HCT116 (cell line): ENCODE measurements around the gene ATP2B3. TPM values are rescaled to one million over a fixed set of nuclear protein-coding genes. Genes with fewer than 3 reads are reported as not detected.

Experiments
- ATAC-seq: fragments of 200-7000 bp; cut with Tn5 transposase; 2 replicates; pipeline ENCODE4 v1.9.1; 2020; ENCODE audit warnings: mild to moderate bottlenecking, moderate library complexity
- BruUV-seq: library from RNA; stranded (reverse); fragments of 400-500 nt; replicated peaks from 2 replicates; lab custom pipeline; 2021; lab: Mats Ljungman, UMichigan
- CTCF ChIA-PET: fragments of 300-600 bp; sonication (Branson Sonifier 250); formaldehyde crosslinking; loops from one replicate; lab custom pipeline; 2021; ENCODE audit warnings: antibody characterized with exemption; lab: Charles Lee
- POLR2A ChIA-PET: fragments of 300-600, 350-600 bp; sonication (Branson Sonifier 250); formaldehyde crosslinking; loops from one replicate; lab custom pipeline; 2021; ENCODE audit warnings: antibody characterized with exemption; lab: Charles Lee
- RAD21 ChIA-PET, 2 experiments: fragments of 300-600 bp; sonication (Branson Sonifier 250); formaldehyde crosslinking; loops; one replicate each; lab custom pipeline; 2023; ENCODE audit warnings: low total read pairs in 2 of 2; ENCODE audit not compliant: uncharacterized antibody in 2 of 2, unreplicated experiment in 2 of 2, low non-redundant PET in 1 of 2; lab: Charles Lee
- DNase-seq: peaks from one replicate; pipeline ENCODE4 v3.0.0-alpha.2; 2010; ENCODE audit warnings: low read depth, low spot score
- H2AFZ ChIP-seq: fragments of 200-600 bp; shearing (Covaris generic), sonication (generic); 2 replicates; pipeline ENCODE4 v1.6.1; 2017; ENCODE audit warnings: low read depth, mixed run types, mixed read lengths, antibody characterized with exemption, low read length; ENCODE audit not compliant: poor library complexity, severe bottlenecking
- H3K27ac ChIP-seq: 2 replicates; pipeline ENCODE4 v1.5.1; 2012; ENCODE audit warnings: low read depth, low read length
- H3K27me3 ChIP-seq: fragments of 200-600 bp; sonication (generic); 2 replicates; pipeline ENCODE4 v1.6.1; 2016; ENCODE audit warnings: mixed run types, low read length, mixed read lengths; ENCODE audit not compliant: insufficient read depth
- H3K36me3 ChIP-seq, 2 experiments: fragments of 200-500 bp in 1 of 2; fragments of 200-600 bp in 1 of 2; sonication (Bioruptor generic) in 1 of 2; sonication (generic) in 1 of 2; 2 replicates each; pipeline versions ENCODE4 v1.5.1 to v1.6.1; 2014 to 2016; ENCODE audit warnings: low read length in 2 of 2, inconsistent platforms in 1 of 2, mixed read lengths in 1 of 2, mixed run types in 1 of 2; ENCODE audit not compliant: insufficient read depth in 2 of 2, control insufficient read depth in 1 of 2
- H3K4me1 ChIP-seq, 2 experiments: fragments of 200-600 bp in 1 of 2; sonication (generic) in 1 of 2; 2 replicates each; pipeline versions ENCODE4 v1.5.1 to v1.6.1; 2012 to 2017; ENCODE audit warnings: low read length in 2 of 2, inconsistent platforms in 1 of 2, mild to moderate bottlenecking in 1 of 2, mixed read lengths in 1 of 2, mixed run types in 1 of 2, moderate library complexity in 1 of 2; ENCODE audit not compliant: insufficient read depth in 2 of 2, control insufficient read depth in 1 of 2
- H3K4me2 ChIP-seq: fragments of 200-600 bp; sonication (generic); 2 replicates; pipeline ENCODE4 v1.6.1; 2017; ENCODE audit warnings: mixed run types, low read length, mixed read lengths
- H3K4me3 ChIP-seq, 2 experiments: fragments of 200-600 bp in 1 of 2; sonication (generic) in 1 of 2; replicated peaks in 1 of 2; 2 replicates each; pipeline ENCODE4 v1.5.1; 2011 to 2016; ENCODE audit warnings: low read length in 2 of 2, control low read depth in 1 of 2, low read depth in 1 of 2, mild to moderate bottlenecking in 1 of 2, mixed read lengths in 1 of 2, mixed run types in 1 of 2
- H3K79me2 ChIP-seq: fragments of 200-600 bp; sonication (generic); 2 replicates; pipeline ENCODE4 v1.6.1; 2017; ENCODE audit warnings: mild to moderate bottlenecking, mixed run types, low read length, moderate library complexity, mixed read lengths; ENCODE audit not compliant: insufficient read depth
- H3K9ac ChIP-seq: fragments of 200-600 bp; sonication (generic); 2 replicates; pipeline ENCODE4 v1.6.1; 2016; ENCODE audit warnings: low read length, mixed read lengths
- H3K9me2 ChIP-seq: fragments of 200-600 bp; sonication (generic), shearing (Covaris generic); 2 replicates; pipeline ENCODE4 v1.6.1; 2017; ENCODE audit warnings: mixed run types, mild to moderate bottlenecking, moderate library complexity; ENCODE audit not compliant: insufficient read depth
- H3K9me3 ChIP-seq, 2 experiments: fragments of 200-500 bp in 1 of 2; fragments of 200-600 bp in 1 of 2; sonication (Bioruptor generic) in 1 of 2; sonication (generic) in 1 of 2; 2 replicates each; pipeline ENCODE4 v1.6.1; 2014 to 2017; ENCODE audit warnings: low read length in 2 of 2, mixed read lengths in 2 of 2, inconsistent platforms in 1 of 2, low read depth in 1 of 2, mild to moderate bottlenecking in 1 of 2, mixed run types in 1 of 2, moderate library complexity in 1 of 2; ENCODE audit not compliant: control insufficient read depth in 1 of 2, insufficient read depth in 1 of 2
- H4K20me1 ChIP-seq: fragments of 200-600 bp; sonication (generic), shearing (Covaris generic); 2 replicates; pipeline ENCODE4 v1.6.1; 2017; ENCODE audit warnings: mixed run types, mild to moderate bottlenecking, moderate library complexity; ENCODE audit not compliant: insufficient read depth
- CBX3 ChIP-seq: IDR thresholded peaks from 2 replicates; pipeline ENCODE4 v1.6.1; 2012; ENCODE audit warnings: low read depth
- CEBPB ChIP-seq: IDR thresholded peaks from 2 replicates; pipeline ENCODE4 v1.6.1; 2012; ENCODE audit warnings: low read depth
- EGR1 ChIP-seq: IDR thresholded peaks from 2 replicates; pipeline ENCODE4 v1.6.1; 2012; ENCODE audit warnings: low read depth
- ELF1 ChIP-seq: IDR thresholded peaks from 2 replicates; pipeline ENCODE4 v1.6.1; 2012; ENCODE audit warnings: low read depth, borderline replicate concordance
- EZH2phosphoT487 ChIP-seq: fragments of 200-600 bp; IDR thresholded peaks from 2 replicates; pipeline ENCODE4 v1.6.1; 2018; ENCODE audit warnings: antibody characterized with exemption, borderline replicate concordance
- FOSL1 ChIP-seq: IDR thresholded peaks from 2 replicates; pipeline ENCODE4 v1.6.1; 2012; ENCODE audit warnings: low read depth
- JUND ChIP-seq: IDR thresholded peaks from 2 replicates; pipeline ENCODE4 v1.6.1; 2012
- POLR2A ChIP-seq: IDR thresholded peaks from 2 replicates; pipeline ENCODE4 v1.7.0; 2011; ENCODE audit warnings: borderline replicate concordance; ENCODE audit not compliant: insufficient read depth, insufficient read length; ENCODE audit errors: extremely low read depth
- POLR2AphosphoS5 ChIP-seq: IDR thresholded peaks from 2 replicates; pipeline ENCODE4 v1.6.1; 2011; ENCODE audit warnings: mild to moderate bottlenecking, low read depth, low read length, moderate library complexity
- SIN3A ChIP-seq: IDR thresholded peaks from 2 replicates; pipeline ENCODE4 v1.6.1; 2012; ENCODE audit warnings: low read depth
- SP1 ChIP-seq: IDR thresholded peaks from 2 replicates; pipeline ENCODE4 v1.6.1; 2012; ENCODE audit warnings: low read depth
- SRF ChIP-seq: IDR thresholded peaks from 2 replicates; pipeline ENCODE4 v1.6.1; 2012; ENCODE audit warnings: low read depth
- TCF7L2 ChIP-seq: IDR thresholded peaks from 2 replicates; pipeline ENCODE4 v1.7.0; 2011; ENCODE audit warnings: borderline replicate concordance, inconsistent platforms; ENCODE audit not compliant: insufficient read depth, insufficient read length; ENCODE audit errors: extremely low read depth
- YY1 ChIP-seq: IDR thresholded peaks from 2 replicates; pipeline ENCODE4 v1.6.1; 2011; ENCODE audit warnings: low read length, low read depth, moderate library complexity, mild to moderate bottlenecking; ENCODE audit not compliant: insufficient replicate concordance; ENCODE audit errors: extremely low read depth
- ZFX ChIP-seq: fragments of 450-650 bp; IDR thresholded peaks from 2 replicates; pipeline ENCODE4 v1.6.1; 2017
- ZNF274 ChIP-seq: fragments of 200-500 bp; sonication (Bioruptor generic); IDR thresholded peaks from 2 replicates; pipeline ENCODE4 v1.6.1; 2014; ENCODE audit warnings: mild to moderate bottlenecking, low read depth, low read length, inconsistent platforms
- intact Hi-C: fragments of 100-400 bp; cut with micrococcal nuclease; formaldehyde crosslinking; loops from 2 replicates; pipeline ENCODE4 v1.10.0; 2022
- total RNA-seq: library from RNA; stranded (reverse); gene quantifications from one replicate; pipeline ENCODE4 v1.2.1, GENCODE V29; 2021; ENCODE audit not compliant: unreplicated experiment
- TF ChIP-seq, protein P1 (sequence below): IDR thresholded peaks from 2 replicates; pipeline ENCODE4 v1.6.1; 2012
- TF ChIP-seq, protein P2 (sequence below), 3 experiments: fragments of 200-600 bp in 1 of 3; sonication (generic) in 1 of 3; IDR thresholded peaks in 2 of 3; conservative IDR thresholded peaks in 1 of 3; 2 replicates each; pipeline ENCODE4 v1.5.1; 2012 to 2017; ENCODE audit warnings: low read depth in 2 of 3, low read length in 2 of 3, antibody characterized with exemption in 1 of 3, borderline replicate concordance in 1 of 3, control low read depth in 1 of 3, mild to moderate bottlenecking in 1 of 3, mixed read lengths in 1 of 3, mixed run types in 1 of 3, moderate library complexity in 1 of 3; ENCODE audit not compliant: insufficient read depth in 1 of 3
- TF ChIP-seq, protein P3 (sequence below): IDR thresholded peaks from 2 replicates; pipeline ENCODE4 v1.6.1; 2011; ENCODE audit warnings: mild to moderate bottlenecking, low read length, moderate library complexity; ENCODE audit not compliant: insufficient replicate concordance; ENCODE audit errors: extremely low read depth

ATP2B3 gene
- total RNA-seq, 1 experiment from 2014 or later, result not detected

DNA sequence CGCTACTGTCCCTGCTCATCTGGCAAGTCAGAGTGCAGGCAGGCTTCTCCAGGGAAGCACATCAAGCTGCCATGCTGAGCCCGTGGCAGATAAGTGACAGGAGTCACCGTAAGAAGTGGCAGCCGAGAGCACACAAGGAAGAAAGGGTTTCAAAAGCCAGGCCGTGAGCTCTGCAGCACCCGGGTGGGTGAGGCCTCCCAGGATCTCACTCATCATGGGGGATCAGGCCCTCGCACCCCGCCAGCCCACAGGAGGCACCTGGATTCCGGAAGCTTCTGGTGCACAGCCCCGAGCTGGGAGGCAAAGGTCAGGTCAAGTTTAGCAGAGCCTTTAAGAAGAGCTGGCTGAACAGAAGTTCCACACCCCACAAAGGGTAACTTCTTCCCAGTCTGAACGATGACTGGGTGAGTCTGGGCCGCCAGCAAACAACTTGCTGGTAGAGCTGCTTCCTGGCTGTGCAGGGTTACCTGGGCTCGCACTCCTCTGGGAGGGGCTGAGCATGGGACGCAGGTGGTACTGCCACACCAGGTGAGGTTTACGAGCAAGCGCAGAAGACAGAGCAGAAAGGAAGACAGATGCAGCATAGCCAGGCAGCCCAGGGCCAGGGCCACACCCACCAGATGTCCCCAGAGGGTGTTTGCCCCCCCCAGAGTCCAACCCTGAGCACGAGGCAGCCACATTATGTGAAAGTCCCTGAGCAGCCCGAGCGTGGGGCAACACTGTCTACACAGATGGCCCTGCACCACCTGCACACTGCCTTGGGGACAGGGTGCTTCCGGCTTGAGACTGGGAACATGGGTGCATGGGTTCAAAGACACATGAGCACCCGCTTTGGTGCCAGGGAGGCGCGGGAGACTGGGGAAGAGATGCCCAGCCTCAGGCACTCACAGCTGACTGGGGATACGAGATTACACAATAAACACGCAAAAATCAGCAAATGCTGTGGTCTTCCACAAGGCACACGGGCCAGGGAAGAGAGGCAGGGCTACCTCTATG lies 73.8 kb downstream of the ATP2B3 start:
- Histone ChIP-seq H3K9ac (no peak overlapping the region), H3K4me2 (no peak overlapping the region), H3K27me3 (no peaks in the 10 kb centered on the region), H3K9me3 (no peaks in the 10 kb centered on the region), H4K20me1 (no peaks in the 10 kb centered on the region), H3K79me2 (peaks cover 1% of the 10 kb centered on the region; the same call in 1 of the 2 replicates), H3K4me3 (no peak overlapping the region), H3K9me2 (no peaks in the 10 kb centered on the region), H3K36me3 (no peaks in the 10 kb centered on the region; a peak in 1 of 4 replicates)
- RAD21 ChIA-PET, result no interaction called here
- CTCF ChIA-PET, result no interaction called here
- DNase-seq, result no peak
- no peak for TF ChIP-seq SP1
- no peak for TF ChIP-seq EGR1
- TF ChIP-seq CEBPB, result no peak
- TF ChIP-seq EZH2phosphoT487, result no peak
- TF ChIP-seq CBX3, result no peak
- TF ChIP-seq POLR2AphosphoS5, result no peak
- TF ChIP-seq, protein P1, sequence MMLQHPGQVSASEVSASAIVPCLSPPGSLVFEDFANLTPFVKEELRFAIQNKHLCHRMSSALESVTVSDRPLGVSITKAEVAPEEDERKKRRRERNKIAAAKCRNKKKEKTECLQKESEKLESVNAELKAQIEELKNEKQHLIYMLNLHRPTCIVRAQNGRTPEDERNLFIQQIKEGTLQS, result no peak
- TF ChIP-seq POLR2A, result no peak
- no peak for TF ChIP-seq ELF1
- TF ChIP-seq TCF7L2, result no peak
- no peak for TF ChIP-seq SRF
- TF ChIP-seq, protein P2, sequence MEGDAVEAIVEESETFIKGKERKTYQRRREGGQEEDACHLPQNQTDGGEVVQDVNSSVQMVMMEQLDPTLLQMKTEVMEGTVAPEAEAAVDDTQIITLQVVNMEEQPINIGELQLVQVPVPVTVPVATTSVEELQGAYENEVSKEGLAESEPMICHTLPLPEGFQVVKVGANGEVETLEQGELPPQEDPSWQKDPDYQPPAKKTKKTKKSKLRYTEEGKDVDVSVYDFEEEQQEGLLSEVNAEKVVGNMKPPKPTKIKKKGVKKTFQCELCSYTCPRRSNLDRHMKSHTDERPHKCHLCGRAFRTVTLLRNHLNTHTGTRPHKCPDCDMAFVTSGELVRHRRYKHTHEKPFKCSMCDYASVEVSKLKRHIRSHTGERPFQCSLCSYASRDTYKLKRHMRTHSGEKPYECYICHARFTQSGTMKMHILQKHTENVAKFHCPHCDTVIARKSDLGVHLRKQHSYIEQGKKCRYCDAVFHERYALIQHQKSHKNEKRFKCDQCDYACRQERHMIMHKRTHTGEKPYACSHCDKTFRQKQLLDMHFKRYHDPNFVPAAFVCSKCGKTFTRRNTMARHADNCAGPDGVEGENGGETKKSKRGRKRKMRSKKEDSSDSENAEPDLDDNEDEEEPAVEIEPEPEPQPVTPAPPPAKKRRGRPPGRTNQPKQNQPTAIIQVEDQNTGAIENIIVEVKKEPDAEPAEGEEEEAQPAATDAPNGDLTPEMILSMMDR (IDR thresholded peaks at IDR 0.05 in 2 of 3, conservative IDR thresholded peaks at IDR 0.05 in 1 of 3; ENCODE audit: borderline replicate concordance in 1 of 3, insufficient read depth in 1 of 3, low read depth in 2 of 3, low read length in 2 of 3), result no peak
- TF ChIP-seq FOSL1, result no peak
- TF ChIP-seq, protein P3, sequence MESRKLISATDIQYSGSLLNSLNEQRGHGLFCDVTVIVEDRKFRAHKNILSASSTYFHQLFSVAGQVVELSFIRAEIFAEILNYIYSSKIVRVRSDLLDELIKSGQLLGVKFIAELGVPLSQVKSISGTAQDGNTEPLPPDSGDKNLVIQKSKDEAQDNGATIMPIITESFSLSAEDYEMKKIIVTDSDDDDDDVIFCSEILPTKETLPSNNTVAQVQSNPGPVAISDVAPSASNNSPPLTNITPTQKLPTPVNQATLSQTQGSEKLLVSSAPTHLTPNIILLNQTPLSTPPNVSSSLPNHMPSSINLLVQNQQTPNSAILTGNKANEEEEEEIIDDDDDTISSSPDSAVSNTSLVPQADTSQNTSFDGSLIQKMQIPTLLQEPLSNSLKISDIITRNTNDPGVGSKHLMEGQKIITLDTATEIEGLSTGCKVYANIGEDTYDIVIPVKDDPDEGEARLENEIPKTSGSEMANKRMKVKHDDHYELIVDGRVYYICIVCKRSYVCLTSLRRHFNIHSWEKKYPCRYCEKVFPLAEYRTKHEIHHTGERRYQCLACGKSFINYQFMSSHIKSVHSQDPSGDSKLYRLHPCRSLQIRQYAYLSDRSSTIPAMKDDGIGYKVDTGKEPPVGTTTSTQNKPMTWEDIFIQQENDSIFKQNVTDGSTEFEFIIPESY, result no peak
- TF ChIP-seq ZNF274, result no peak
- TF ChIP-seq YY1, result no peak
- no peak for TF ChIP-seq ZFX
- no peak for TF ChIP-seq SIN3A
- no peak for TF ChIP-seq JUND
- TF ChIP-seq, all 23 proteins: peak for 0
- Histone ChIP-seq H2AFZ (no peak overlapping the region), H3K27ac (no peak overlapping the region), H3K4me1 (no peaks in the 10 kb centered on the region)
- BruUV-seq, result no TSS peak
- POLR2A ChIA-PET, result no interaction called here
- ATAC-seq, result no peak
- intact Hi-C loops, result no loop called here
